TTC549 (cell line): ENCODE measurements around the gene WIPI1.
"Not testable (repeated sequence)": the region's sequence is repeated elsewhere in the genome, so short reads cannot be mapped to it uniquely, and the experiment has no call there.

Source experiments
- FAIRE-seq: peaks from 2 replicates; lab custom pipeline; 2012; peaks lifted over from hg19 to GRCh38; lab: Jason Lieb, UNC

WIPI1 gene

GRCh38 chr17:68383443-68384321, 73.6 kb downstream of the WIPI1 start:
- no peak for FAIRE-seq

GRCh38 chr17:68383120-68383442, 74.2 kb downstream of the WIPI1 start:
- no peak for FAIRE-seq

- no peak for FAIRE-seq
Observed at GRCh38 chr17:68382582-68383085, 74.7 kb downstream of the WIPI1 start.

GRCh38 chr17:68381076-68381900, 76.0 kb downstream of the WIPI1 start:
- FAIRE-seq = no peak

GRCh38 chr17:68379692-68380677, 77.3 kb downstream of the WIPI1 start:
- no peak for FAIRE-seq

GRCh38 chr17:68379177-68379510, 78.2 kb downstream of the WIPI1 start:
- FAIRE-seq = no peak

GRCh38 chr17:68378268-68379176, 78.8 kb downstream of the WIPI1 start:
- FAIRE-seq = no peak

- no peak for FAIRE-seq
Observed at GRCh38 chr17:68377771-68378267, 79.5 kb downstream of the WIPI1 start.

GRCh38 chr17:68376178-68376577, 81.1 kb downstream of the WIPI1 start:
- not testable (repeated sequence) for FAIRE-seq

- FAIRE-seq = no peak
Observed at GRCh38 chr17:68375566-68375965, 81.7 kb downstream of the WIPI1 start.
